ENCODE data around the gene CES3. TPM values are rescaled to one million over a fixed set of nuclear protein-coding genes. Genes with fewer than 3 reads are reported as not detected.

Gene CES3
- polyA plus RNA-seq, 1 donor (not counting 4 experiments of a cell fraction or from before 2014, with no cell fraction given), result 1.5 TPM

- dilution Hi-C loops (cut with MboI; ENCODE audit: extremely low pct_ligation_motif_present, low sequenced_read_pairs), result no loop called here
- no peak overlapping the region for H3K9ac ChIP-seq (ENCODE audit: control insufficient read depth, extremely low read depth, insufficient read depth, low read length)
- FAIRE-seq, result no peak
- no peak overlapping the region for H3K4me3 ChIP-seq (ENCODE audit: control insufficient read depth in 2 of 3, extremely low read depth in 1 of 3, insufficient read depth in 2 of 3, low read depth in 1 of 3, low read length in 3 of 3)
- H3K79me2 ChIP-seq (ENCODE audit: control insufficient read depth, insufficient read depth, low read length), result no peaks in the 10 kb centered on the region
- H3K27ac ChIP-seq (ENCODE audit: control insufficient read depth, insufficient read depth, low read length), result no peak overlapping the region
- no peaks in the 10 kb centered on the region for H3K36me3 ChIP-seq (ENCODE audit: control insufficient read depth in 2 of 2, extremely low read depth in 1 of 2, insufficient read depth in 2 of 2, low read length in 2 of 2)
- H2AFZ ChIP-seq (ENCODE audit: control insufficient read depth, low read length), result no peak overlapping the region
- H4K20me1 ChIP-seq (ENCODE audit: control insufficient read depth, extremely low read depth, insufficient read depth, low read length), result no peaks in the 10 kb centered on the region
- H3K4me1 ChIP-seq (ENCODE audit: control insufficient read depth, extremely low read depth, insufficient read depth, low read length), result peaks cover 18% of the 10 kb centered on the region
- no peaks in the 10 kb centered on the region for H3K9me1 ChIP-seq (ENCODE audit: control insufficient read depth, extremely low read depth, insufficient read depth, low read length)
- peaks cover 44% of the 10 kb centered on the region for H3K27me3 ChIP-seq (ENCODE audit: control insufficient read depth, extremely low read depth, insufficient read depth, low read length)
- no peak overlapping the region for H3K4me2 ChIP-seq (ENCODE audit: control insufficient read depth, extremely low read depth, insufficient read depth, low read depth, low read length)
- no peaks in the 10 kb centered on the region for H3K9me3 ChIP-seq (ENCODE audit: control insufficient read depth, low read depth, low read length)
- no peak for DNase-seq (ENCODE audit: low read depth, low spot score)
- TF ChIP-seq EZH2 (IDR thresholded peaks at IDR 0.05; ENCODE audit: low read length) (no peak), CTCF (optimal IDR thresholded peaks at IDR 0.05 in 1 of 3, IDR thresholded peaks at IDR 0.05 in 1 of 3, conservative IDR thresholded peaks at IDR 0.05 in 1 of 3; ENCODE audit: extremely low read depth in 1 of 3, insufficient read depth in 2 of 3, low read length in 3 of 3) (no peak)
These were observed 37.8 kb upstream of the CES3 start for GRCh38 chr16:66923247-66923731.

- no peaks in the 10 kb centered on the region for H3K36me3 ChIP-seq (ENCODE audit: control insufficient read depth in 2 of 2, extremely low read depth in 1 of 2, insufficient read depth in 2 of 2, low read length in 2 of 2)
- no peak overlapping the region for H3K9ac ChIP-seq (ENCODE audit: control insufficient read depth, extremely low read depth, insufficient read depth, low read length)
- no peaks in the 10 kb centered on the region for H3K9me1 ChIP-seq (ENCODE audit: control insufficient read depth, extremely low read depth, insufficient read depth, low read length)
- FAIRE-seq (no peak), DNase-seq (ENCODE audit: low read depth, low spot score) (no peak)
- H3K27me3 ChIP-seq (ENCODE audit: control insufficient read depth, extremely low read depth, insufficient read depth, low read length), result peaks cover 44% of the 10 kb centered on the region
- H2AFZ ChIP-seq (ENCODE audit: control insufficient read depth, low read length), result no peak overlapping the region
- no peaks in the 10 kb centered on the region for H3K9me3 ChIP-seq (ENCODE audit: control insufficient read depth, low read depth, low read length)
- peaks cover 22% of the 10 kb centered on the region for H3K4me1 ChIP-seq (ENCODE audit: control insufficient read depth, extremely low read depth, insufficient read depth, low read length)
- no peaks in the 10 kb centered on the region for H3K79me2 ChIP-seq (ENCODE audit: control insufficient read depth, insufficient read depth, low read length)
- TF ChIP-seq EZH2 (IDR thresholded peaks at IDR 0.05; ENCODE audit: low read length), result peak; percentile 57
- no peak for TF ChIP-seq CTCF (optimal IDR thresholded peaks at IDR 0.05 in 1 of 3, IDR thresholded peaks at IDR 0.05 in 1 of 3, conservative IDR thresholded peaks at IDR 0.05 in 1 of 3; ENCODE audit: extremely low read depth in 1 of 3, insufficient read depth in 2 of 3, low read length in 3 of 3)
- H3K4me3 ChIP-seq (ENCODE audit: control insufficient read depth in 2 of 3, extremely low read depth in 1 of 3, insufficient read depth in 2 of 3, low read depth in 1 of 3, low read length in 3 of 3), result no peak overlapping the region
- H4K20me1 ChIP-seq (ENCODE audit: control insufficient read depth, extremely low read depth, insufficient read depth, low read length), result no peaks in the 10 kb centered on the region
- H3K4me2 ChIP-seq (ENCODE audit: control insufficient read depth, extremely low read depth, insufficient read depth, low read depth, low read length), result no peak overlapping the region
- dilution Hi-C loops (cut with MboI; ENCODE audit: extremely low pct_ligation_motif_present, low sequenced_read_pairs), result no loop called here
- no peak overlapping the region for H3K27ac ChIP-seq (ENCODE audit: control insufficient read depth, insufficient read depth, low read length)
These were observed 37.2 kb upstream of the CES3 start for GRCh38 chr16:66923866-66924265.

Measured in keratinocyte (primary cell).